Loucy (cell line): ENCODE measurements around the gene EXD2.

ENCODE experiments used
- CTCF ChIP-seq: fragments of 200-600 bp; sonication (generic); conservative IDR thresholded peaks from 2 replicates; pipeline ENCODE4 v1.5.1; 2014; ENCODE audit warnings: mild to moderate bottlenecking, antibody characterized with exemption, low read length
- EZH2phosphoT487 ChIP-seq: fragments of 200-600 bp; IDR thresholded peaks from 2 replicates; pipeline ENCODE4 v1.6.1; 2018; ENCODE audit warnings: antibody characterized with exemption, mild to moderate bottlenecking, moderate library complexity, borderline replicate concordance

GRCh38 chr14:69282448-69282847, 91.2 kb downstream of the EXD2 start:
- TF ChIP-seq CTCF (no peak), EZH2phosphoT487 (no peak)
